Lung (tissue), 12 donors: ENCODE results near the gene PTPA. TPM values are rescaled to one million over a fixed set of nuclear protein-coding genes. Genes with fewer than 3 reads are reported as not detected.

Source experiments
- ATAC-seq: fragments of 200-7000 bp; cut with Tn5 transposase; one replicate; pipeline ENCODE4 v1.9.1; 2020; ENCODE audit warnings: moderate number of reproducible peaks; ENCODE audit not compliant: insufficient read depth, low FRiP score
- DNase-seq, 3 donors: peaks; one replicate each; pipeline ENCODE4 v3.0.0-alpha.2; 2013 to 2017
- H3K27ac ChIP-seq, 2 donors: one replicate each; pipeline ENCODE4 v1.5.1; 2013; ENCODE audit warnings: mild to moderate bottlenecking in 2 of 2, moderate library complexity in 2 of 2, control low read depth in 1 of 2, inconsistent platforms in 1 of 2, low read depth in 1 of 2, low read length in 1 of 2
- H3K27me3 ChIP-seq, 3 donors: one replicate each; pipeline ENCODE4 v1.5.1; 2013; ENCODE audit warnings: low read length in 2 of 3; ENCODE audit not compliant: control insufficient read depth in 3 of 3, insufficient read depth in 3 of 3
- H3K36me3 ChIP-seq, 4 donors: one replicate each; pipeline ENCODE4 v1.5.1; 2013; ENCODE audit warnings: low read length in 4 of 4, mild to moderate bottlenecking in 1 of 4, moderate library complexity in 1 of 4; ENCODE audit not compliant: control insufficient read depth in 4 of 4, insufficient read depth in 4 of 4
- H3K4me1 ChIP-seq, 5 donors: one replicate each; pipeline ENCODE4 v1.5.1; 2013; ENCODE audit warnings: low read length in 5 of 5, mild to moderate bottlenecking in 2 of 5, moderate library complexity in 1 of 5; ENCODE audit not compliant: control insufficient read depth in 5 of 5, insufficient read depth in 5 of 5
- H3K4me3 ChIP-seq: one replicate; pipeline ENCODE4 v1.5.1; 2013; ENCODE audit warnings: mild to moderate bottlenecking, control low read depth, moderate library complexity
- H3K9ac ChIP-seq, 2 donors: one replicate each; pipeline ENCODE4 v1.5.1; 2013; ENCODE audit warnings: low read length in 2 of 2, control low read depth in 1 of 2; ENCODE audit not compliant: insufficient read depth in 1 of 2
- H3K9me3 ChIP-seq, 4 donors: one replicate each; pipeline ENCODE4 v1.5.1; 2013; ENCODE audit warnings: low read length in 3 of 4, mild to moderate bottlenecking in 1 of 4, moderate library complexity in 1 of 4; ENCODE audit not compliant: control insufficient read depth in 4 of 4, insufficient read depth in 3 of 4
- WGBS, 2 donors: extraction: QIAGEN DNeasy Blood & Tissue Kit; methylation state at CpG; one replicate each; pipeline ENCODE4 v1.1.7; 2013; 5-methylcytosine and 5-hydroxymethylcytosine counted together
- polyA plus RNA-seq, 2 donors: library from polyadenylated mRNA; stranded (reverse); fragments of 200-250 nt; gene quantifications; one replicate each; pipeline ENCODE4 v1.2.1, GENCODE V29; 2013
- total RNA-seq, 2 donors: library from RNA; depleted of rRNA in 1 of 2; stranded (reverse); fragments of >200 nt in 1 of 2; gene quantifications; one replicate each; pipeline ENCODE4 v1.2.1, GENCODE V29; 2014 to 2021
- TF ChIP-seq, protein P1 (sequence below): IDR thresholded peaks from 2 replicates; pipeline ENCODE4 v1.5.1; 2012; ENCODE audit warnings: mild to moderate bottlenecking; ENCODE audit errors: control extremely low read depth, extremely low read depth
- donor health status: control.
- donor health status: control.
- donor health status: Bipolar disorder and iron deficiency.
- donor health status: healthy.
- donor health status: DM: yes; HTN: yes; CAD: no.

PTPA gene
- total and polyA plus RNA-seq, 4 donors, result 62.5 to 145 (median 116) TPM

DNA sequence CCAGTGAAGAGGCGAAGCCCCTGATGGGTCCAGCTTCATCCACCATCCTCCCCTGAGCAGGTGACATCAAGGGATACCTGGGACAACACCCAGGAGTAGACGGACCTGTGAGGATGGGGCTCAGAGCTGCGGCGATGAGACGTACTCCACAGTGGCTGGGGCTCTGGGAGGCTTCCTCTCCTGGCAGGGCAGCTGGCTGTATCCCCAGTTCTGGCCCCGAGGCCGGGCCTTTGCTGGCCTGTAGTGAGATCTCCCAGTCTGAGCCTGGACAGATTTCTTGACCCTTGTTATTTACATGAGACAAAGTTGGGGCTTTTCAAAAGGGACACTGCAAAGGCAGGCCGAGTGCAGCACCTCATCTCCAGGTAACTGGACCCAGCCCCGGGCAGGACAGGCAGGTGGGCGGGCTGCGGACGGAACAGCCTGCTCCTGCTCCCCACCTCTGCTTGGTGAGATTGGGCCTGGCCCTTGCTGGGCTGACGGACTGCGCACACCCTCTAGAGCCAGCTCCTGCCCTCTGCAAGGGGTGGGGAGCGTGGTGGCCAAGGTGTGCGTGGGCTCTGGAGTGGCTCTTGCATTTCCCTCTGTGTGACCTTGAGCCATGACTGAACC lies 43.8 kb downstream of the PTPA start:
- H3K27me3 ChIP-seq, result no peaks in the 10 kb centered on the region
- no peaks in the 10 kb centered on the region for H3K9me3 ChIP-seq
- ATAC-seq (no peak), DNase-seq (no peak)
- H3K36me3 ChIP-seq, result peaks cover 0 to 23% (median 8%) of the 10 kb centered on the region in 4 donors
- WGBS, 2 donors, result 94% methylated on average over 16 of the region's 16 CpGs
- H3K9ac ChIP-seq, result no peak overlapping the region
- TF ChIP-seq, protein P1, sequence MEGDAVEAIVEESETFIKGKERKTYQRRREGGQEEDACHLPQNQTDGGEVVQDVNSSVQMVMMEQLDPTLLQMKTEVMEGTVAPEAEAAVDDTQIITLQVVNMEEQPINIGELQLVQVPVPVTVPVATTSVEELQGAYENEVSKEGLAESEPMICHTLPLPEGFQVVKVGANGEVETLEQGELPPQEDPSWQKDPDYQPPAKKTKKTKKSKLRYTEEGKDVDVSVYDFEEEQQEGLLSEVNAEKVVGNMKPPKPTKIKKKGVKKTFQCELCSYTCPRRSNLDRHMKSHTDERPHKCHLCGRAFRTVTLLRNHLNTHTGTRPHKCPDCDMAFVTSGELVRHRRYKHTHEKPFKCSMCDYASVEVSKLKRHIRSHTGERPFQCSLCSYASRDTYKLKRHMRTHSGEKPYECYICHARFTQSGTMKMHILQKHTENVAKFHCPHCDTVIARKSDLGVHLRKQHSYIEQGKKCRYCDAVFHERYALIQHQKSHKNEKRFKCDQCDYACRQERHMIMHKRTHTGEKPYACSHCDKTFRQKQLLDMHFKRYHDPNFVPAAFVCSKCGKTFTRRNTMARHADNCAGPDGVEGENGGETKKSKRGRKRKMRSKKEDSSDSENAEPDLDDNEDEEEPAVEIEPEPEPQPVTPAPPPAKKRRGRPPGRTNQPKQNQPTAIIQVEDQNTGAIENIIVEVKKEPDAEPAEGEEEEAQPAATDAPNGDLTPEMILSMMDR, result no peak
- H3K4me3 ChIP-seq, result no peak overlapping the region
- no peaks in the 10 kb centered on the region for H3K4me1 ChIP-seq
- no peak overlapping the region for H3K27ac ChIP-seq

DNA sequence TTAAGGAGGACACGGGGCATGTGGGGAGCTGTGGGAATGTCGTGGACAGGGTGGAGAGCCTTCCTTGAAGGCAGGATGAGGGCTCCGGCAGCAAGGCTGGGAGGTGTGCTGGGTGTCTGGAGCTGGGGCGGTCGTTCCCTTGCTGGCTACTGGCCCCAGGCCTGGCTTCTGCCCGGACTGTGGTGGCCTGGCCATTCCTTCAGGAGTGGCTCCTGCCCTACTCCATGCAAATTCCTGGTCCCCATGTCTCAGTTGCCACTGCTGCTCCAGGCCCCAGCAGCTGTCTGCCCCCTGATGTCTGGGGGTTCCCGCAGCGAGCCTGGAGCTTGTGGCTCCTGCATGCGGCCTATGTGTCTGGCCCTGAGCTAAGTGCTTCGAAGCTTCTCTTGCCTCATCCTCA lies 44.9 kb downstream of the PTPA start:
- TF ChIP-seq, protein P1, result no peak
- Histone ChIP-seq H3K27ac (no peak overlapping the region), H3K27me3 (no peaks in the 10 kb centered on the region), H3K36me3 (peaks cover 0 to 20% (median 7%) of the 10 kb centered on the region in 4 donors), H3K4me3 (no peak overlapping the region), H3K9me3 (no peaks in the 10 kb centered on the region), H3K9ac (no peak overlapping the region), H3K4me1 (no peaks in the 10 kb centered on the region)
- 89 to 94% methylated on average over 10 of the region's 10 CpGs for WGBS, 2 donors
- ATAC-seq, result no peak
- DNase-seq, result no peak

DNA sequence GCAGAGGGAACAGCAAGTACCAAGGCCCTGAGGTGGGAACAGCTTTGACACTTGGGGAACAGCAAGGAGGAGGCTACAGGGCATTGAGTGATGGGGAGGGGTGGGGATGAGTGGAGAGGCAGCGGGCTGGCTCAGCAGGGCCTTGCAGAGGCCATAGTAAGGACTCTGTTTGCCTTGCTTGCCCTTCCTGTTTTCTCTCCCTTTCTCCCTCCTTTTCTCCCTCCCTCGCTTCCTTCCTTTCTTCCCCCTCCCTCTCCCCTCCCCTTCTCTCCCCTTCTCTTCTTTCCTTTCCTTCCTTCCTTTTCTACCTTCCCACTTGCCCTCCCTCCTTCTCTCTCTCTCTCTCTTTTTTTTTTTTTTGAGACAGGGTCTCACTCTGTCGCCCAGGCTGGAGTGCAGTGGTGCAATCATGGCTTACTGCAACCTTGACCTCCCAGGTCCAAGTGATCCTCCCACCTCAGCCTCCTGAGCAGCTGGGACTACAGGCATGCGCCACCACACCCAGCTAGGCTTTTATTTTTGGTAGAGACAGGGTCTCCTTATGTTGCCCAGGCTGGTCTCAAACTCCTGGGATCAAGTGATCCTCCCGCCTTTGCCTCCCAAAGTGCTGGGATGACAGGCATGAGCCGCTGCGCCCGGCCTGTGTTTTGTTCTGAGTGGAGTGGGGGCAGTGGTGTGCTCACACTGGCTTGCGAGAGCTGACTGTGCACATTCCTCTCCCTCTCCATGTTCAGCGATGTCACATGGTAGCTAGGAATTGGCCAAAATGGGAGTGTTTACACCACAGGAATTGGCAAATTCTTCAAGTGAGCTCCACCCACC lies 49.7 kb downstream of the PTPA start:
- Histone ChIP-seq H3K4me3 (no peak overlapping the region), H3K9me3 (no peaks in the 10 kb centered on the region), H3K4me1 (peaks cover 0 to 9% (median 2%) of the 10 kb centered on the region in 5 donors), H3K9ac (no peak overlapping the region), H3K27me3 (no peaks in the 10 kb centered on the region), H3K27ac (no peak overlapping the region), H3K36me3 (no peaks in the 10 kb centered on the region)
- WGBS, 2 donors, result 86 to 89% methylated on average over 10 of the region's 10 CpGs
- DNase-seq (peak in 2 of 3 donors; percentile 38 to 54), ATAC-seq (no peak)
- TF ChIP-seq, protein P1, result no peak
